Endothelial cell of umbilical vein (primary cell): Measurements from ENCODE around the gene ZBTB8A.

Source experiments
- EZH2 ChIP-seq: IDR thresholded peaks from 2 replicates; pipeline ENCODE4 v1.6.1; 2012; ENCODE audit warnings: borderline replicate concordance, low read depth, mild to moderate bottlenecking, moderate library complexity, low read length, inconsistent platforms; ENCODE audit not compliant: severe bottlenecking
- GATA2 ChIP-seq: IDR thresholded peaks from 2 replicates; pipeline ENCODE4 v1.7.0; 2011; ENCODE audit warnings: low read depth, mild to moderate bottlenecking, moderate library complexity, mixed read lengths, low read length; ENCODE audit not compliant: insufficient read length, insufficient read depth
- POLR2A ChIP-seq: IDR thresholded peaks from 2 replicates; pipeline ENCODE4 v1.6.1; 2012; ENCODE audit warnings: low read depth, mild to moderate bottlenecking, control low read depth, low read length
- TF ChIP-seq, protein P1 (sequence below), 2 donors: IDR thresholded peaks; 1 replicate in 1 of 2; 2 replicates in 1 of 2; pipeline ENCODE4 v1.5.1; 2011; ENCODE audit warnings: low read length in 2 of 2, mild to moderate bottlenecking in 2 of 2, moderate library complexity in 2 of 2, control low read depth in 1 of 2, inconsistent platforms in 1 of 2, low read depth in 1 of 2; ENCODE audit not compliant: insufficient read depth in 1 of 2; ENCODE audit errors: extremely low read depth in 1 of 2
- TF ChIP-seq, protein P2 (sequence below): IDR thresholded peaks from 2 replicates; pipeline ENCODE4 v1.6.1; 2011; ENCODE audit not compliant: insufficient read depth, insufficient read length

GRCh38 chr1:32509939-32510338, 29.3 kb upstream of the ZBTB8A start:
- TF ChIP-seq GATA2 (no peak), POLR2A (no peak), EZH2 (no peak)
- TF ChIP-seq, protein P1, sequence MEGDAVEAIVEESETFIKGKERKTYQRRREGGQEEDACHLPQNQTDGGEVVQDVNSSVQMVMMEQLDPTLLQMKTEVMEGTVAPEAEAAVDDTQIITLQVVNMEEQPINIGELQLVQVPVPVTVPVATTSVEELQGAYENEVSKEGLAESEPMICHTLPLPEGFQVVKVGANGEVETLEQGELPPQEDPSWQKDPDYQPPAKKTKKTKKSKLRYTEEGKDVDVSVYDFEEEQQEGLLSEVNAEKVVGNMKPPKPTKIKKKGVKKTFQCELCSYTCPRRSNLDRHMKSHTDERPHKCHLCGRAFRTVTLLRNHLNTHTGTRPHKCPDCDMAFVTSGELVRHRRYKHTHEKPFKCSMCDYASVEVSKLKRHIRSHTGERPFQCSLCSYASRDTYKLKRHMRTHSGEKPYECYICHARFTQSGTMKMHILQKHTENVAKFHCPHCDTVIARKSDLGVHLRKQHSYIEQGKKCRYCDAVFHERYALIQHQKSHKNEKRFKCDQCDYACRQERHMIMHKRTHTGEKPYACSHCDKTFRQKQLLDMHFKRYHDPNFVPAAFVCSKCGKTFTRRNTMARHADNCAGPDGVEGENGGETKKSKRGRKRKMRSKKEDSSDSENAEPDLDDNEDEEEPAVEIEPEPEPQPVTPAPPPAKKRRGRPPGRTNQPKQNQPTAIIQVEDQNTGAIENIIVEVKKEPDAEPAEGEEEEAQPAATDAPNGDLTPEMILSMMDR (IDR thresholded peaks at IDR 0.05; ENCODE audit: extremely low read depth in 1 of 2, insufficient read depth in 1 of 2, low read depth in 1 of 2, low read length in 2 of 2): no peak
- TF ChIP-seq, protein P2, sequence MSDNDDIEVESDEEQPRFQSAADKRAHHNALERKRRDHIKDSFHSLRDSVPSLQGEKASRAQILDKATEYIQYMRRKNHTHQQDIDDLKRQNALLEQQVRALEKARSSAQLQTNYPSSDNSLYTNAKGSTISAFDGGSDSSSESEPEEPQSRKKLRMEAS: no peak
